Activated CD8-positive, alpha-beta memory T cell treated with anti-CD3 and anti-CD28 coated beads, Interleukin-2, amount 50 U/mL, for 48 hours (primary cell): ENCODE measurements around the gene NAV3.

Source experiments
- DNase-seq: peaks from one replicate; pipeline ENCODE4 v3.0.0-alpha.2; 2020

The NAV3 gene

GRCh38 chr12:77830583-77831351 is at the start of gene NAV3:
Gene NAV3, plus strand, starts transcription at chr12:77830894. Its CDS starts 568 bp downstream, at chr12:77831462.
- no peak for DNase-seq

GRCh38 chr12:77782034-77782433 is 48.7 kb upstream of the NAV3 start:
- DNase-seq: no peak

GRCh38 chr12:77782766-77783165 is 47.9 kb upstream of the NAV3 start:
- no peak for DNase-seq

- DNase-seq: no peak
Measured at GRCh38 chr12:77785211-77785610, 45.5 kb upstream of the NAV3 start.

GRCh38 chr12:77786675-77787074 is 44.0 kb upstream of the NAV3 start:
- no peak for DNase-seq

- DNase-seq: no peak
Measured at GRCh38 chr12:77788231-77789168, 42.2 kb upstream of the NAV3 start.

- DNase-seq: no peak
Measured at GRCh38 chr12:77795699-77796098, 35.0 kb upstream of the NAV3 start.

- DNase-seq: no peak
Measured at GRCh38 chr12:77796775-77797174, 33.9 kb upstream of the NAV3 start.

GRCh38 chr12:77800501-77800900 is 30.2 kb upstream of the NAV3 start:
- DNase-seq: no peak

GRCh38 chr12:77808534-77808933 is 22.2 kb upstream of the NAV3 start:
- DNase-seq: no peak

GRCh38 chr12:77813558-77813957 is 17.1 kb upstream of the NAV3 start:
- DNase-seq: no peak

- no peak for DNase-seq
Measured at GRCh38 chr12:77814386-77814785, 16.3 kb upstream of the NAV3 start.

- no peak for DNase-seq
Measured at GRCh38 chr12:77816196-77816595, 14.5 kb upstream of the NAV3 start.

- DNase-seq: no peak
Measured at GRCh38 chr12:77817276-77817675, 13.4 kb upstream of the NAV3 start.

- DNase-seq: no peak
Measured at GRCh38 chr12:77818351-77818750, 12.3 kb upstream of the NAV3 start.

- DNase-seq: no peak
Measured at GRCh38 chr12:77821699-77822203, 8.9 kb upstream of the NAV3 start.

GRCh38 chr12:77833329-77833728 is 2.6 kb downstream of the NAV3 start:
- DNase-seq: no peak

GRCh38 chr12:77834618-77835017 is 3.9 kb downstream of the NAV3 start:
- DNase-seq: no peak

GRCh38 chr12:77835969-77836368 is 5.3 kb downstream of the NAV3 start:
- DNase-seq: no peak

GRCh38 chr12:77837876-77838291 is 7.2 kb downstream of the NAV3 start:
- DNase-seq: no peak

- DNase-seq: no peak
Measured at GRCh38 chr12:77841521-77841920, 10.8 kb downstream of the NAV3 start.

GRCh38 chr12:77842430-77842829 is 11.7 kb downstream of the NAV3 start:
- no peak for DNase-seq

GRCh38 chr12:77845831-77846230 is 15.1 kb downstream of the NAV3 start:
- no peak for DNase-seq

GRCh38 chr12:77847060-77847541 is 16.4 kb downstream of the NAV3 start:
- no peak for DNase-seq
